Mononuclear cell (primary cell): Measurements from ENCODE around the gene MIER2. TPM values are rescaled to one million over a fixed set of nuclear protein-coding genes. Genes with fewer than 3 reads are reported as not detected.

Experiments used
- H3K27me3 ChIP-seq: 2 replicates; pipeline ENCODE4 v1.6.0; 2011; ENCODE audit warnings: low read length, control low read depth; ENCODE audit not compliant: insufficient read depth
- H3K4me1 ChIP-seq: 2 replicates; pipeline ENCODE4 v1.5.1; 2011; ENCODE audit warnings: mild to moderate bottlenecking, low read length, control low read depth; ENCODE audit not compliant: insufficient read depth
- H3K4me3 ChIP-seq: 2 replicates; pipeline ENCODE4 v1.5.1; 2011; ENCODE audit warnings: mild to moderate bottlenecking, low read length, moderate library complexity
- H3K9me3 ChIP-seq: 2 replicates; pipeline ENCODE4 v1.5.1; 2011; ENCODE audit warnings: low read depth, mild to moderate bottlenecking, control low read depth, low read length
- total RNA-seq: library from RNA; depleted of rRNA; stranded (reverse); fragments of >200 nt; gene quantifications from one replicate; pipeline ENCODE4 v1.2.3, GENCODE V29; 2012

Gene MIER2
- total RNA-seq, 1 donor = 4.3 TPM

GRCh38 chr19:347946-348861 lies 3.6 kb upstream of the MIER2 start:
- Histone ChIP-seq H3K4me3 (no peak overlapping the region), H3K9me3 (no peaks in the 10 kb centered on the region), H3K27me3 (no peaks in the 10 kb centered on the region), H3K4me1 (peaks cover 12% of the 10 kb centered on the region)

GRCh38 chr19:345320-345879 lies 804 bp upstream of the MIER2 start:
- H3K27me3 ChIP-seq = no peaks in the 10 kb centered on the region
- H3K4me3 ChIP-seq = peak overlapping the region; percentile 30
- no peaks in the 10 kb centered on the region for H3K9me3 ChIP-seq
- peaks cover 40% of the 10 kb centered on the region for H3K4me1 ChIP-seq

GRCh38 chr19:343941-344624 lies 513 bp downstream of the MIER2 start:
- no peaks in the 10 kb centered on the region for H3K9me3 ChIP-seq
- peak overlapping the region; percentile 51 for H3K4me3 ChIP-seq
- peaks cover 47% of the 10 kb centered on the region for H3K4me1 ChIP-seq
- H3K27me3 ChIP-seq = no peaks in the 10 kb centered on the region

DNA sequence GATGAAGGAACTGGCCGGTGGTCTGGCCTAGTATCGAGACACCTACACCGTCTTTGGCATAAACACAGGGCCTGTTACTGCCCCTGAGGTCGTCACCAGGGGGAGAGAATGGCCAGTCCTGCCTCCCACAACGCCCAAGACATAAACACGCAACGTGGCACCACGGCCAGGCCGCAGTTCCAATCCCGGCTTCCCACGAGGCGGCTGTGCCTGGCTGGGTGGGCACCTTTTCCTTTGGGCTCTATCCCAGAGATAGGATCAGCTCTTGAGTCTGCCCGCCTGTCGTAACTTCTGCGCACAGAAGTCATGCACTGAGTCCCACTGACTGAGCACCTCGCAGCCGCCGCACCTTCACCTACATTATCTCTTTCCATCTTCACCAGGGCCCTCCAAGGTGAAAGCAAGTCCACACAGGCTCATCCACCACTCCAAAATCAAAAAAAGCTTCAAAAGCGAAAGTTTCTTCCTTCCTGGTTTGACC lies 1.1 kb downstream of the MIER2 start:
- no peaks in the 10 kb centered on the region for H3K9me3 ChIP-seq
- peaks cover 53% of the 10 kb centered on the region for H3K4me1 ChIP-seq
- H3K4me3 ChIP-seq = peak overlapping the region; percentile 51
- no peaks in the 10 kb centered on the region for H3K27me3 ChIP-seq

DNA sequence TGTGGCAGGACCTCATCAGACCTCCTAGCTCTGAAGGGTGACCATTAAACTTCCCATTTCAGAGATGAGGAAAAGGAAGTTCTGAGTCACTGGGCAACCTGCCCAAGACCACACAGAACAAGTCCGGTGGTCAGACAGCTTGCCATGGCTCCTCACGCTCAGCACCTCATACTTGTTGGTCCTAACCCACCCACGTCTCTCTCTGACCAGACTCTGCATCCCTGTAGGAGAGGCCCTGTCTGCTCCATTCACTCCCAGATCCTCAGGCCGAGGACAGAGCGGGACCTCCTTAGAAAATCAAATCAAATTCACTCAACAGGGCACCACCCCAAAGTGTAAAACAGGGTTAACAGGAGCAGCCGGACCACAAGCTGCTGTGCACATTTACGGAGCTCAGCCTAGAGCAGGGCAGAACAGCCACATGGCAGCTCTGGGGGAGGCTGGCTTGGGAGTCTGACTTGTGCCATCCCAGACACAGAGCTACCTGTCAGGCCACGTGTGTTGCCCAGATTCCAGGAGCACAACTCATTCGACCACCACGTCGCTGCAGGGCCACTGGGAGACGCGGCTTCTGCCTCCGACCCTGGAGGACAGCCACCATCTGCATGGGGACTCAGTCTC lies 1.7 kb downstream of the MIER2 start:
- H3K4me1 ChIP-seq = peaks cover 56% of the 10 kb centered on the region
- no peaks in the 10 kb centered on the region for H3K27me3 ChIP-seq
- no peaks in the 10 kb centered on the region for H3K9me3 ChIP-seq
- no peak overlapping the region for H3K4me3 ChIP-seq

- no peaks in the 10 kb centered on the region for H3K9me3 ChIP-seq
- no peaks in the 10 kb centered on the region for H3K27me3 ChIP-seq
- H3K4me3 ChIP-seq = no peak overlapping the region
- H3K4me1 ChIP-seq = peaks cover 56% of the 10 kb centered on the region
These were observed 2.5 kb downstream of the MIER2 start for GRCh38 chr19:342128-342455.

- no peaks in the 10 kb centered on the region for H3K9me3 ChIP-seq
- H3K4me1 ChIP-seq = peaks cover 56% of the 10 kb centered on the region
- no peak overlapping the region for H3K4me3 ChIP-seq
- no peaks in the 10 kb centered on the region for H3K27me3 ChIP-seq
These were observed 3.0 kb downstream of the MIER2 start for GRCh38 chr19:341386-342127.

DNA sequence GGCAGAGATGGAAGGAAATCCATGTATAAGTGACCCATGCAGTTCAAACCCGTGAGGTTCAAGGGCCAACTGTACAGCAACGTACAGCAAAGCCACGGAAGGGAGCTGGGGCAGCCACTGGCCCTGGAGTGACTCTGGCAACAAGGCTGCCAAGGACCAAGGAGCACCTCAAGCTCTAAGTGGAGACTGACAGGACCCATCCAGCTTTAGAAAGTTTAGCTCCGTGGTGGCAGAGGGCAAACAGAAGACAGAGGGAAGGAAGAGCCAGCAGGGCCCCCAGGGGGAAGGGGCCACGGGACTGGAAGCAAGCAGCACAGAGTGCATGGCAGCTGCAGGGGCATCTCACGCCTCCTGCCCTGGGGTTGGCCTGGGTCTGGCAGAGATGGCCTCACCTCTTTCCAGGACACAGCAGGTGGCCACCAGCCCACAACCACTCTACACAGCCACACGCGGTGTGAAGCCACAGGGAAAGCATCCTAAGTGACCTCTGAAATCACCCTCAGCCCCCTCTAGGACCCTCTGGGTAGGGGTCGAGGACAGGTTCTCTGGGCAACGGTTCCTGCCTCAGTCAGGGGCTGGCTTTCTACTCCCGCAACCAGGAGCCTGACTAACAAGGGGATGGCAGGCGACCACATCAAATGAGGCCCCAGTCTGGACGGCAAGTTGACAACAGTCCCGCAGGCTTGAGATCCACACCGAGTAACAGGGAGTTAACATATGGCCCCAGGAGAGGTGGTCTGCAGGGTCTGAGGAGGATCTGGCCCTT lies 3.8 kb downstream of the MIER2 start:
- Histone ChIP-seq H3K9me3 (no peaks in the 10 kb centered on the region), H3K4me1 (peaks cover 56% of the 10 kb centered on the region), H3K27me3 (no peaks in the 10 kb centered on the region), H3K4me3 (no peak overlapping the region)

GRCh38 chr19:339262-339887 lies 5.2 kb downstream of the MIER2 start:
- no peaks in the 10 kb centered on the region for H3K27me3 ChIP-seq
- H3K4me1 ChIP-seq = peaks cover 52% of the 10 kb centered on the region
- no peaks in the 10 kb centered on the region for H3K9me3 ChIP-seq
- no peak overlapping the region for H3K4me3 ChIP-seq

DNA sequence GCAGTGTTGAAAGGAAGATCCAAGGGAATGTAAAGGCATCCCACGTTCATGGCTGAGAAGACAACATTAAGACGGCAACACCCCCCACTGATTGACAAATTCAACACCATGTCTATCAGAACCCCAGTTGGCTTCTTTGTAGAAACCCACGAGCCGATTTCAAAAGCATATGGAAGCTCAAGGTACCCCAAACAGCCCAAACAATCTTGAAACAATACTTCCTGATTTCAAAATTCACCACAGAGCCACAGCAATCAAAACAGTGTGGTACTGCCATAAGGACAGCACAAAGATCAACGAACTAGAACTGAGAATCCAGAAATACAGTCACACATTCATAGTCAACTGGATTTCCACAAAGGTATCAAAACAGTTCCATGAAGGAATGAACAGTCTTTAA lies 6.2 kb downstream of the MIER2 start:
- Histone ChIP-seq H3K4me1 (peaks cover 46% of the 10 kb centered on the region), H3K4me3 (no peak overlapping the region), H3K27me3 (no peaks in the 10 kb centered on the region), H3K9me3 (no peaks in the 10 kb centered on the region)

DNA sequence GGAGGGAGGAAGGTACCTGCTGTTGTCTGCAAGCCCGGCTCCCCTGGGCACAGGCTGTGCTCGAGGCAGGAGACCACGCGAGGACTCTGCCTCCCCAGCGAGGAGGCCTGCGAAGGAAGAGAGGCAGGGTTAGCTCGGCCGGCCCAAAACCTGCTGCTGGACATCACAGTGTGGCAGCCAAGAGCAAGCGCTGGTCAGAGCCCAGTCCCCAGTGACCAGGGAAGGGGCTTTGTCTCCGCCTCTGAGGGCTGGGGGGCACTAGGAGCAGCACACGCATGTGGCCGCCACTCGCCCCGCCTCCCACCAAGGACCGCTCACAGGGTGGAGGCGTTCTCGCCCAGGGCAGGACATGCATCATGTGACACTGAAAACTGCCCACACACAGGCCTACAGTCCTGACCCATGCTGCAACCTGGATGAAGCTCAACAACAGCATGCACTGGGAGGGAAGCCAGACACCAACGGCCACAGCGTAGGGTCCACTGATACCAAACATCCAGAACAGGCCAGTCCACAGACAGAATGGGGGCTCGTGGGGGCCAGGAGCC lies 8.5 kb downstream of the MIER2 start:
- H3K4me3 ChIP-seq = no peak overlapping the region
- H3K9me3 ChIP-seq = no peaks in the 10 kb centered on the region
- H3K27me3 ChIP-seq = no peaks in the 10 kb centered on the region
- H3K4me1 ChIP-seq = peaks cover 23% of the 10 kb centered on the region

- peaks cover 18% of the 10 kb centered on the region for H3K4me1 ChIP-seq
- H3K4me3 ChIP-seq = no peak overlapping the region
These were observed 9.0 kb downstream of the MIER2 start for GRCh38 chr19:335486-336066.

GRCh38 chr19:335072-335471 lies 9.5 kb downstream of the MIER2 start:
- Histone ChIP-seq H3K4me1 (peaks cover 15% of the 10 kb centered on the region), H3K9me3 (no peaks in the 10 kb centered on the region), H3K27me3 (no peaks in the 10 kb centered on the region), H3K4me3 (no peak overlapping the region)

More at GRCh38 chr19:335486-336066, 9.0 kb downstream of the MIER2 start:
- Histone ChIP-seq H3K27me3 (no peaks in the 10 kb centered on the region), H3K9me3 (no peaks in the 10 kb centered on the region)
